GM23338 (cell line): ENCODE results near the gene ZNF485. TPM values are rescaled to one million over a fixed set of nuclear protein-coding genes. Genes with fewer than 3 reads are reported as not detected.

Experiments used
- ATAC-seq: fragments of 200-7000 bp; cut with Tn5 transposase; 3 replicates; pipeline ENCODE4 v1.9.1; 2020
- DNase-seq: peaks from one replicate; pipeline ENCODE4 v3.0.0-alpha.2; 2015; ENCODE audit warnings: low spot score
- H2AFZ ChIP-seq: fragments of 200-600 bp; sonication (generic); 2 replicates; pipeline ENCODE4 v1.8.0; 2016; ENCODE audit warnings: antibody characterized with exemption, mild to moderate bottlenecking, moderate library complexity
- H3F3A ChIP-seq: fragments of 200-600 bp; sonication (generic); replicated peaks from 2 replicates; pipeline ENCODE4 v1.8.0; 2017; ENCODE audit warnings: antibody characterized with exemption, mixed run types, low read depth
- H3K27ac ChIP-seq: fragments of 200-600 bp; sonication (generic); 2 replicates; pipeline ENCODE4 v1.6.1; 2016; ENCODE audit warnings: low read depth
- H3K27me3 ChIP-seq: fragments of 200-600 bp; sonication (generic); 2 replicates; pipeline ENCODE4 v1.8.0; 2016; ENCODE audit warnings: mild to moderate bottlenecking, mixed run types, moderate library complexity; ENCODE audit not compliant: insufficient read depth
- H3K36me3 ChIP-seq: fragments of 200-600 bp; sonication (generic); 2 replicates; pipeline ENCODE4 v1.8.0; 2016; ENCODE audit warnings: mild to moderate bottlenecking; ENCODE audit not compliant: insufficient read depth
- H3K4me1 ChIP-seq: fragments of 200-600 bp; sonication (generic); 2 replicates; pipeline ENCODE4 v1.8.0; 2016; ENCODE audit warnings: mild to moderate bottlenecking, moderate library complexity; ENCODE audit not compliant: insufficient read depth
- H3K4me2 ChIP-seq: fragments of 200-600 bp; sonication (generic); 2 replicates; pipeline ENCODE4 v1.7.1; 2017; ENCODE audit warnings: mixed run types
- H3K4me3 ChIP-seq: fragments of 200-600 bp; sonication (generic); 2 replicates; pipeline ENCODE4 v1.6.1; 2016; ENCODE audit warnings: mixed run types
- H3K79me2 ChIP-seq: fragments of 200-600 bp; sonication (generic); replicated peaks from 2 replicates; pipeline ENCODE4 v1.8.0; 2017; ENCODE audit warnings: mild to moderate bottlenecking; ENCODE audit not compliant: insufficient read depth
- H3K9me2 ChIP-seq: fragments of 200-600 bp; sonication (generic); 2 replicates; pipeline ENCODE4 v1.8.0; 2017; ENCODE audit not compliant: insufficient read depth
- H4K20me1 ChIP-seq: fragments of 200-600 bp; sonication (generic); replicated peaks from 2 replicates; pipeline ENCODE4 v1.8.0; 2017; ENCODE audit warnings: mild to moderate bottlenecking; ENCODE audit not compliant: insufficient read depth
- H3K27ac Mint-ChIP-seq: 2 replicates; pipeline ENCODE4 v1.8.0; 2020; ENCODE audit warnings: inconsistent platforms, mild to moderate bottlenecking, moderate library complexity, mixed read lengths
- H3K27me3 Mint-ChIP-seq: 3 replicates; pipeline ENCODE4 v1.8.0; 2022; ENCODE audit warnings: low read depth, mild to moderate bottlenecking, moderate library complexity, mixed read lengths, inconsistent platforms; ENCODE audit not compliant: insufficient read depth, poor library complexity
- H3K36me3 Mint-ChIP-seq: 3 replicates; pipeline ENCODE4 v1.8.0; 2021; ENCODE audit warnings: low read depth, mild to moderate bottlenecking, inconsistent platforms, moderate library complexity, mixed read lengths
- H3K4me1 Mint-ChIP-seq: 3 replicates; pipeline ENCODE4 v1.8.0; 2020; ENCODE audit warnings: mild to moderate bottlenecking, inconsistent platforms, mixed read lengths
- H3K4me3 Mint-ChIP-seq: 3 replicates; pipeline ENCODE4 v1.8.0; 2021; ENCODE audit warnings: moderate library complexity, mild to moderate bottlenecking, inconsistent platforms, mixed read lengths
- H3K9me3 Mint-ChIP-seq: 3 replicates; pipeline ENCODE4 v1.8.0; 2020; ENCODE audit warnings: moderate library complexity, mild to moderate bottlenecking, inconsistent platforms, mixed read lengths
- CREB1 ChIP-seq: fragments of 250-450 bp; sonication (Bioruptor Pico); IDR thresholded peaks from 2 replicates; pipeline ENCODE4 v1.5.0; 2020; ENCODE audit warnings: low read depth, mild to moderate bottlenecking, moderate library complexity
- EZH2 ChIP-seq: fragments of 200-600 bp; sonication (generic); IDR thresholded peaks from one replicate; pipeline ENCODE4 v1.8.0; 2017; ENCODE audit warnings: antibody characterized with exemption, mild to moderate bottlenecking, low read depth; ENCODE audit not compliant: unreplicated experiment
- JUNB ChIP-seq: IDR thresholded peaks from one replicate; pipeline ENCODE4 v1.6.1; 2016; ENCODE audit warnings: antibody characterized with exemption; ENCODE audit not compliant: unreplicated experiment
- ZNF331 ChIP-seq: fragments of 250-450 bp; sonication (Bioruptor Pico); IDR thresholded peaks from 2 replicates; pipeline ENCODE4 v1.5.0; 2020; ENCODE audit warnings: low read depth, mild to moderate bottlenecking, moderate library complexity
- polyA plus RNA-seq: library from polyadenylated mRNA; unstranded; fragments of >200 nt; fragmentation: Nextera tagmentation; extraction: Ambion mirVana; gene quantifications from 2 replicates; pipeline ENCODE4 v1.2.1, GENCODE V29; 2016
- total RNA-seq: library from RNA; depleted of rRNA; stranded (reverse); fragments of >200 nt; shearing (Covaris generic); gene quantifications from 2 replicates; pipeline ENCODE4 v1.2.3, GENCODE V29; 2014
- TF ChIP-seq, protein P1 (sequence below): IDR thresholded peaks from 2 replicates; pipeline ENCODE4 v1.6.1; 2016; ENCODE audit warnings: antibody characterized with exemption
- TF ChIP-seq, protein P2 (sequence below), 2 experiments: fragments of 200-600 bp in 1 of 2; sonication (generic) in 1 of 2; conservative IDR thresholded peaks; 2 replicates each; pipeline versions ENCODE4 v1.5.1 to v1.6.1; 2016 to 2017; ENCODE audit warnings: antibody characterized with exemption in 2 of 2, low read depth in 2 of 2, mild to moderate bottlenecking in 2 of 2, moderate library complexity in 1 of 2
- TF ChIP-seq, protein P3 (sequence below): IDR thresholded peaks from one replicate; pipeline ENCODE4 v1.6.1; 2018; ENCODE audit warnings: antibody characterized with exemption; ENCODE audit not compliant: unreplicated experiment

ZNF485 gene
- total and polyA plus RNA-seq, 2 experiments from 2014 or later, result 5.7 to 7.8 TPM

DNA sequence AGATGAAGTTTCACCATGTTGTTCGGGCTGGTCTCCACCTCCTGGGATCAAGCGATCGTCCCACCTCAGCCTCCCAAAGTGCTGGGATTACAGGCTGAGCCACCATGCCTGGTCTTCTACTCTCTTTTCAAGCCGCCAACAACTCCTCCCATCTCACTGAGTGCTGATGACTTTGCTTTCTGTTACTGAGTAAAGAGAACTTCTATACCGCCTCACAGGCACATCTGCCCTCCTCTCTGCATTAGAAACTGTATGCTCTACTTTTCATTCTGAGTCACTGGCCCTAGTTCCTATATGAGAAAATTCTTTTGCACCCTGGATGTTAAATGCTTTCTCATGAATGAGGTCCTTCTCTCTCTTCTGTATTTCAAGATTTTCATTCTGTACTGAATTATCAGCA lies 29.7 kb upstream of the ZNF485 start:
- peaks cover 19% of the 10 kb centered on the region for H3K27me3 ChIP-seq
- no peaks in the 10 kb centered on the region for H3K36me3 ChIP-seq
- no peak overlapping the region for H2AFZ ChIP-seq
- no peaks in the 10 kb centered on the region for H3F3A ChIP-seq
- 0 out of 2 replicates have a peak, but pooled peaks cover 4% of the 10 kb centered on the region for H4K20me1 ChIP-seq
- H3K4me3 ChIP-seq, result no peak overlapping the region
- H3K4me1 ChIP-seq, result peaks cover 14% of the 10 kb centered on the region
- Mint-ChIP-seq H3K4me3 (no peak overlapping the region), H3K27me3 (peaks cover 28% of the 10 kb centered on the region), H3K36me3 (peaks cover 28% of the 10 kb centered on the region), H3K4me1 (peaks cover 17% of the 10 kb centered on the region), H3K27ac (no peak overlapping the region), H3K9me3 (peaks cover 30% of the 10 kb centered on the region)
- no peak overlapping the region for H3K4me2 ChIP-seq
- peaks cover 18% of the 10 kb centered on the region for H3K79me2 ChIP-seq
- peaks cover 10% of the 10 kb centered on the region for H3K9me2 ChIP-seq
- DNase-seq, result no peak
- H3K27ac ChIP-seq, result no peak overlapping the region
- ATAC-seq, result no peak
- TF ChIP-seq ZNF331 (CRISPR knock-in tag), result no peak
- TF ChIP-seq EZH2, result no peak
- TF ChIP-seq, protein P1, sequence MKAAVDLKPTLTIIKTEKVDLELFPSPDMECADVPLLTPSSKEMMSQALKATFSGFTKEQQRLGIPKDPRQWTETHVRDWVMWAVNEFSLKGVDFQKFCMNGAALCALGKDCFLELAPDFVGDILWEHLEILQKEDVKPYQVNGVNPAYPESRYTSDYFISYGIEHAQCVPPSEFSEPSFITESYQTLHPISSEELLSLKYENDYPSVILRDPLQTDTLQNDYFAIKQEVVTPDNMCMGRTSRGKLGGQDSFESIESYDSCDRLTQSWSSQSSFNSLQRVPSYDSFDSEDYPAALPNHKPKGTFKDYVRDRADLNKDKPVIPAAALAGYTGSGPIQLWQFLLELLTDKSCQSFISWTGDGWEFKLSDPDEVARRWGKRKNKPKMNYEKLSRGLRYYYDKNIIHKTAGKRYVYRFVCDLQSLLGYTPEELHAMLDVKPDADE, result no peak

DNA sequence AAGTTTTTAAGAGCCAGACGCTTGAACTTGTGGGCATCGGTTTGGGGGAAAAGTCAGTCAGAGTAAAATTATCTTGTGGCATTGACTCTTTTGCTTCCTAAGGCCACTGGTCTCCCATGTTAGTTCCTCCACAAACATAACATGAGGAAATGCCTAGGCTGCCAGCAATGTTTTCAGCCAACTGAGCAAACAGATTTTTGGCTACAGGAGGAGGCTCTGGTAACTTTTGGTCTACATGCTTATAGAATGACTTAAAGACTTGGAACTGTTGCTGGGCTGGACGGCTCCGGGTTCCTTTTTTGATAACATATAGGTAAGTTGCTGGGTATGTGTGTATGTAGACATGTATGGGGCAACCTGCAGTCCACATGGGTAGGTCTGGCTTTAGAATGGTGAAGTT lies 22.2 kb upstream of the ZNF485 start:
- H3K27me3 Mint-ChIP-seq, result peaks cover 7% of the 10 kb centered on the region
- H3K4me3 Mint-ChIP-seq, result no peak overlapping the region
- H3K4me1 ChIP-seq, result no peaks in the 10 kb centered on the region
- no peak overlapping the region for H3K27ac ChIP-seq
- H4K20me1 ChIP-seq, result no peaks in the 10 kb centered on the region
- no peak for TF ChIP-seq JUNB
- TF ChIP-seq, protein P2, sequence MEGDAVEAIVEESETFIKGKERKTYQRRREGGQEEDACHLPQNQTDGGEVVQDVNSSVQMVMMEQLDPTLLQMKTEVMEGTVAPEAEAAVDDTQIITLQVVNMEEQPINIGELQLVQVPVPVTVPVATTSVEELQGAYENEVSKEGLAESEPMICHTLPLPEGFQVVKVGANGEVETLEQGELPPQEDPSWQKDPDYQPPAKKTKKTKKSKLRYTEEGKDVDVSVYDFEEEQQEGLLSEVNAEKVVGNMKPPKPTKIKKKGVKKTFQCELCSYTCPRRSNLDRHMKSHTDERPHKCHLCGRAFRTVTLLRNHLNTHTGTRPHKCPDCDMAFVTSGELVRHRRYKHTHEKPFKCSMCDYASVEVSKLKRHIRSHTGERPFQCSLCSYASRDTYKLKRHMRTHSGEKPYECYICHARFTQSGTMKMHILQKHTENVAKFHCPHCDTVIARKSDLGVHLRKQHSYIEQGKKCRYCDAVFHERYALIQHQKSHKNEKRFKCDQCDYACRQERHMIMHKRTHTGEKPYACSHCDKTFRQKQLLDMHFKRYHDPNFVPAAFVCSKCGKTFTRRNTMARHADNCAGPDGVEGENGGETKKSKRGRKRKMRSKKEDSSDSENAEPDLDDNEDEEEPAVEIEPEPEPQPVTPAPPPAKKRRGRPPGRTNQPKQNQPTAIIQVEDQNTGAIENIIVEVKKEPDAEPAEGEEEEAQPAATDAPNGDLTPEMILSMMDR (conservative IDR thresholded peaks at IDR 0.05; ENCODE audit: low read depth in 2 of 2), result no peak
- no peak for TF ChIP-seq EZH2
- TF ChIP-seq, protein P3, sequence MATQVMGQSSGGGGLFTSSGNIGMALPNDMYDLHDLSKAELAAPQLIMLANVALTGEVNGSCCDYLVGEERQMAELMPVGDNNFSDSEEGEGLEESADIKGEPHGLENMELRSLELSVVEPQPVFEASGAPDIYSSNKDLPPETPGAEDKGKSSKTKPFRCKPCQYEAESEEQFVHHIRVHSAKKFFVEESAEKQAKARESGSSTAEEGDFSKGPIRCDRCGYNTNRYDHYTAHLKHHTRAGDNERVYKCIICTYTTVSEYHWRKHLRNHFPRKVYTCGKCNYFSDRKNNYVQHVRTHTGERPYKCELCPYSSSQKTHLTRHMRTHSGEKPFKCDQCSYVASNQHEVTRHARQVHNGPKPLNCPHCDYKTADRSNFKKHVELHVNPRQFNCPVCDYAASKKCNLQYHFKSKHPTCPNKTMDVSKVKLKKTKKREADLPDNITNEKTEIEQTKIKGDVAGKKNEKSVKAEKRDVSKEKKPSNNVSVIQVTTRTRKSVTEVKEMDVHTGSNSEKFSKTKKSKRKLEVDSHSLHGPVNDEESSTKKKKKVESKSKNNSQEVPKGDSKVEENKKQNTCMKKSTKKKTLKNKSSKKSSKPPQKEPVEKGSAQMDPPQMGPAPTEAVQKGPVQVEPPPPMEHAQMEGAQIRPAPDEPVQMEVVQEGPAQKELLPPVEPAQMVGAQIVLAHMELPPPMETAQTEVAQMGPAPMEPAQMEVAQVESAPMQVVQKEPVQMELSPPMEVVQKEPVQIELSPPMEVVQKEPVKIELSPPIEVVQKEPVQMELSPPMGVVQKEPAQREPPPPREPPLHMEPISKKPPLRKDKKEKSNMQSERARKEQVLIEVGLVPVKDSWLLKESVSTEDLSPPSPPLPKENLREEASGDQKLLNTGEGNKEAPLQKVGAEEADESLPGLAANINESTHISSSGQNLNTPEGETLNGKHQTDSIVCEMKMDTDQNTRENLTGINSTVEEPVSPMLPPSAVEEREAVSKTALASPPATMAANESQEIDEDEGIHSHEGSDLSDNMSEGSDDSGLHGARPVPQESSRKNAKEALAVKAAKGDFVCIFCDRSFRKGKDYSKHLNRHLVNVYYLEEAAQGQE, result no peak
- TF ChIP-seq CREB1, result no peak
- H3F3A ChIP-seq, result no peaks in the 10 kb centered on the region
- H3K9me3 Mint-ChIP-seq, result peaks cover 3% of the 10 kb centered on the region; the same call in 2 of the 3 replicates
- H3K27ac Mint-ChIP-seq, result no peak overlapping the region
- ATAC-seq (no peak), DNase-seq (no peak)
- no peaks in the 10 kb centered on the region for H3K79me2 ChIP-seq
- no peaks in the 10 kb centered on the region for H3K36me3 ChIP-seq
- no peaks in the 10 kb centered on the region for H3K27me3 ChIP-seq
- no peak overlapping the region for H3K4me3 ChIP-seq
- no peaks in the 10 kb centered on the region for H3K9me2 ChIP-seq
- H2AFZ ChIP-seq, result no peak overlapping the region
- H3K4me1 Mint-ChIP-seq, result no peaks in the 10 kb centered on the region
- no peak overlapping the region for H3K4me2 ChIP-seq
- no peaks in the 10 kb centered on the region for H3K36me3 Mint-ChIP-seq
